ENCODE measurements around the gene PI4KB. TPM values are rescaled to one million over a fixed set of nuclear protein-coding genes. Genes with fewer than 3 reads are reported as not detected.

PI4KB gene
- total and polyA plus RNA-seq, 2 of the 4 experiments (the other 2 are of a cell fraction), result 82.4 to 94.5 TPM

- Histone ChIP-seq H3K9me3 (ENCODE audit: control insufficient read depth, insufficient read depth, low read length) (no peaks in the 10 kb centered on the region), H3K36me3 (ENCODE audit: control insufficient read depth, insufficient read depth, low read length) (peaks cover 1% of the 10 kb centered on the region; the same call in 1 of the 2 replicates), H4K20me1 (ENCODE audit: insufficient read depth, low read length) (no peaks in the 10 kb centered on the region), H3K23ac (ENCODE audit: low read depth, low read length) (no peak overlapping the region), H3K4me2 (ENCODE audit: low read depth, low read length) (no peak overlapping the region), H3K14ac (replicated peaks; ENCODE audit: low read depth, low read length) (no peak overlapping the region), H2BK20ac (ENCODE audit: low read depth, low read length) (no peak overlapping the region), H3K79me1 (ENCODE audit: low read depth in 1 of 2, low read length in 2 of 2) (peaks cover 0 to 10% of the 10 kb centered on the region in 2 experiments; a peak in 1 of 4 replicates), H2BK5ac (ENCODE audit: low read depth, low read length, poor library complexity, severe bottlenecking) (no peak overlapping the region), H4K8ac (ENCODE audit: low read depth in 2 of 2, low read length in 2 of 2) (no peak overlapping the region), H3K4ac (ENCODE audit: low read depth, low read length) (no peak overlapping the region; the same call in 1 of the 2 replicates), H2AK5ac (ENCODE audit: low read depth, low read length) (peak overlapping the region; percentile 54; the same call in 1 of the 2 replicates), H4K5ac (ENCODE audit: low read depth, low read length) (no peak overlapping the region), H2BK120ac (ENCODE audit: low read depth, low read length) (no peak overlapping the region), H3K4me3 (ENCODE audit: insufficient read depth, low read depth, low read length) (no peak overlapping the region), H3K27me3 (ENCODE audit: control insufficient read depth, insufficient read depth, low read length) (peaks cover 4% of the 10 kb centered on the region), H3K18ac (ENCODE audit: low read depth, low read length) (no peak overlapping the region), H3K56ac (ENCODE audit: extremely low read depth, insufficient read depth, low read length) (no peak overlapping the region), H2AFZ (replicated peaks; ENCODE audit: low read length, poor library complexity) (no peak overlapping the region), H2BK15ac (ENCODE audit: low read depth, low read length) (no peak overlapping the region), H3K27ac (ENCODE audit: insufficient read depth, low read length) (no peak overlapping the region), H4K91ac (ENCODE audit: insufficient read depth, low read depth, low read length) (no peak overlapping the region), H3K9me1 (ENCODE audit: insufficient read depth, low read length) (peaks cover 8% of the 10 kb centered on the region), H2AK9ac (replicated peaks; ENCODE audit: low read depth, low read length, poor library complexity) (peak overlapping the region; percentile 63), H3K4me1 (ENCODE audit: control insufficient read depth, insufficient read depth, low read length) (peaks cover 14% of the 10 kb centered on the region), H3K9ac (ENCODE audit: low read depth, low read length) (no peak overlapping the region)
- intact Hi-C loops (cut with micrococcal nuclease), result no loop called here
- 96% methylated on average over 9 of the region's 14 CpGs; no CpG with 5 or more reads in 1 of the 2 experiments for WGBS, 2 experiments (ENCODE audit: extremely low coverage in 2 of 2, insufficient read length in 1 of 2)
- ChIA-PET POLR2A (ENCODE audit: unreplicated experiment) (interaction anchor here (0.6 kb wide), 1 partner anchor 60 kb away, joined by 10 read pairs; no protein-coding TSS in a partner anchor), CTCF (no interaction called here)
- ATAC-seq (ENCODE audit: low read depth), result no peak
- DNase-seq, result no peak
- in situ Hi-C loops (cut with MboI; ENCODE audit: low sequenced_read_pairs), result no loop called here
- dilution Hi-C loops (cut with HindIII; ENCODE audit: low sequenced_read_pairs, unreplicated experiment), result no loop called here
- BruUV-seq (replicated peaks), result no TSS peak
- no peak for TF ChIP-seq NFE2L2 (IDR thresholded peaks at IDR 0.05; ENCODE audit: low read depth, low read length)
- no peak for TF ChIP-seq CTCF (conservative IDR thresholded peaks at IDR 0.05; ENCODE audit: low read depth, low read length)
- TF ChIP-seq MXI1 (IDR thresholded peaks at IDR 0.05; ENCODE audit: borderline replicate concordance, low read depth, low read length), result no peak
- no peak for TF ChIP-seq MAFK (IDR thresholded peaks at IDR 0.05; ENCODE audit: low read depth, low read length)
- TF ChIP-seq USF2 (IDR thresholded peaks at IDR 0.05; ENCODE audit: low read depth, low read length), result no peak
- TF ChIP-seq FOS (IDR thresholded peaks at IDR 0.05; ENCODE audit: low read depth, low read length), result no peak
- TF ChIP-seq RCOR1 (IDR thresholded peaks at IDR 0.05; ENCODE audit: insufficient replicate concordance, low read length), result no peak
- TF ChIP-seq SMC3 (IDR thresholded peaks at IDR 0.05; ENCODE audit: low read depth, low read length), result no peak
- TF ChIP-seq CHD1 (IDR thresholded peaks at IDR 0.05; ENCODE audit: low read depth, low read length), result no peak
- TF ChIP-seq RAD21 (IDR thresholded peaks at IDR 0.05; ENCODE audit: low read length), result no peak
Observed at GRCh38 chr1:151373196-151373595, 46.0 kb upstream of the PI4KB start.

All from IMR-90 (cell line).